Spleen (tissue), 11 donors: Measurements from ENCODE around the gene TMEM37. TPM values are rescaled to one million over a fixed set of nuclear protein-coding genes. Genes with fewer than 3 reads are reported as not detected.
A peak's percentile ranks its signal among the peaks of the same experiment; 100 is the strongest.

ENCODE experiments used
- DNase-seq: peaks from one replicate; pipeline ENCODE4 v3.0.0-alpha.2; 2020
- H3K27ac ChIP-seq, 8 donors: fragments of 200-600 bp; sonication (generic) in 7 of 8; 1 replicate in 4 of 8; 2 replicates in 4 of 8; pipeline versions ENCODE4 v1.5.0 to v1.8.0; 2016 to 2021; ENCODE audit warnings: inconsistent platforms in 4 of 8, mild to moderate bottlenecking in 4 of 8, moderate library complexity in 1 of 8
- H3K27me3 ChIP-seq, 7 donors: fragments of 200-600 bp; sonication (generic) in 6 of 7; replicated peaks in 1 of 7; 1 replicate in 4 of 7; 2 replicates in 3 of 7; pipeline versions ENCODE4 v1.5.0 to v1.8.0; 2016 to 2021; ENCODE audit warnings: inconsistent platforms in 3 of 7, mild to moderate bottlenecking in 1 of 7
- H3K36me3 ChIP-seq, 6 donors: fragments of 200-600 bp; sonication (generic) in 5 of 6; 1 replicate in 4 of 6; 2 replicates in 2 of 6; pipeline versions ENCODE4 v1.5.0 to v1.8.0; 2016 to 2021; ENCODE audit warnings: inconsistent platforms in 2 of 6
- H3K4me1 ChIP-seq, 6 donors: fragments of 200-600 bp; sonication (generic) in 5 of 6; 1 replicate in 3 of 6; 2 replicates in 3 of 6; pipeline versions ENCODE4 v1.5.0 to v1.8.0; 2016 to 2021; ENCODE audit warnings: inconsistent platforms in 3 of 6
- H3K4me3 ChIP-seq, 8 donors: fragments of 200-600 bp; sonication (generic) in 7 of 8; 1 replicate in 4 of 8; 2 replicates in 4 of 8; pipeline versions ENCODE4 v1.5.0 to v1.8.0; 2016 to 2021; ENCODE audit warnings: inconsistent platforms in 4 of 8, mild to moderate bottlenecking in 4 of 8, moderate library complexity in 2 of 8
- H3K9me3 ChIP-seq, 8 donors: fragments of 200-600 bp; sonication (generic) in 7 of 8; 1 replicate in 4 of 8; 2 replicates in 4 of 8; pipeline versions ENCODE4 v1.5.0 to v1.8.0; 2016 to 2021; ENCODE audit warnings: inconsistent platforms in 4 of 8
- CTCF ChIP-seq, 11 experiments: fragments of 200-600 bp in 7 of 11; fragments of 450-650 bp in 4 of 11; sonication (generic) in 4 of 11; IDR thresholded peaks in 8 of 11; conservative IDR thresholded peaks in 3 of 11; 1 replicate in 7 of 11; 2 replicates in 4 of 11; pipeline versions ENCODE4 v1.4.0 to v1.8.0; 2016 to 2021; ENCODE audit warnings: antibody characterized with exemption in 11 of 11, inconsistent platforms in 4 of 11, mild to moderate bottlenecking in 1 of 11
- POLR2A ChIP-seq, 3 donors: fragments of 450-650 bp; IDR thresholded peaks; one replicate each; pipeline ENCODE4 v1.5.1; 2017; ENCODE audit warnings: antibody characterized with exemption in 3 of 3, mild to moderate bottlenecking in 1 of 3
- POLR2AphosphoS5 ChIP-seq, 3 donors: sonication (generic); formaldehyde crosslinking; IDR thresholded peaks; one replicate each; pipeline ENCODE4 v1.5.1; 2017; ENCODE audit warnings: antibody characterized with exemption in 3 of 3
- whole genome bisulfite sequencing, 5 donors: extraction: QIAGEN DNeasy Blood & Tissue Kit in 3 of 5; methylation state at CpG; one replicate each; pipeline versions ENCODE4 v1.1.5 to v1.1.7; 2013 to 2018; 5-methylcytosine and 5-hydroxymethylcytosine counted together
- intact Hi-C: fragments of 100-400 bp; cut with DNase I; formaldehyde crosslinking; loops from one replicate; pipeline ENCODE4 v1.15.0; 2023; ENCODE audit warnings: low total_unique reads
- polyA plus RNA-seq, 3 donors: library from polyadenylated mRNA; stranded (reverse); fragments of 200-250 nt; gene quantifications; one replicate each; pipeline ENCODE4 v1.2.1, GENCODE V29; 2013
- total RNA-seq, 7 donors: library from RNA; depleted of rRNA in 3 of 7; stranded (reverse); fragments of >200 nt in 3 of 7; fragmentation: NEBNext Ultra II Directional in 4 of 7; extraction: Animal tissue kit (Norgen Biotek cat#: 25700) in 4 of 7; gene quantifications; one replicate each; pipeline versions ENCODE4 v1.1.0 to v1.2.1, GENCODE V29; 2016 to 2021
- donor health status: healthy with polysubstance abuse.
- donor health status: DM: no; HTN: no; CAD: no; lungs with moderate emphysema.
- donor health status: DM: no; HTN: no; CAD: no.
- donor health status: Bipolar disorder and iron deficiency.
- donor health status: healthy.
- donor health status: DM: no; HTN: no; CAD: no.
- donor health status: DM: yes; HTN: yes; CAD: no.

The TMEM37 gene
- total and polyA plus RNA-seq, 10 donors, result 5.9 to 53.2 (median 25.1) TPM

- Histone ChIP-seq H3K9me3 (no peaks in the 10 kb centered on the region), H3K36me3 (no peaks in the 10 kb centered on the region), H3K4me1 (peaks cover 3 to 63% (median 40%) of the 10 kb centered on the region in 6 donors), H3K4me3 (no peak overlapping the region), H3K27me3 (peaks cover 0 to 77% (median 13%) of the 10 kb centered on the region in 7 donors), H3K27ac (peak overlapping the region in 1 of 8 donors; percentile 61)
- WGBS, 5 donors, result 67 to 91% (median 85%) methylated on average over 3 of the region's 3 CpGs
- no peak for DNase-seq
- TF ChIP-seq POLR2A (IDR thresholded peaks at IDR 0.05), result no peak
- no peak for TF ChIP-seq CTCF (IDR thresholded peaks at IDR 0.05 in 8 of 11, conservative IDR thresholded peaks at IDR 0.05 in 3 of 11)
- TF ChIP-seq POLR2AphosphoS5 (IDR thresholded peaks at IDR 0.05), result no peak
- intact Hi-C loops, result no loop called here
Observed at GRCh38 chr2:119427756-119428155, 3.9 kb upstream of the TMEM37 start.

- intact Hi-C loops, result no loop called here
- Histone ChIP-seq H3K36me3 (no peaks in the 10 kb centered on the region), H3K27ac (peak overlapping the region in 5 of 8 donors; percentile 17 to 81 (median 37)), H3K9me3 (no peaks in the 10 kb centered on the region), H3K4me1 (peaks cover 3 to 72% (median 40%) of the 10 kb centered on the region in 6 donors), H3K4me3 (no peak overlapping the region), H3K27me3 (peaks cover 0 to 86% (median 13%) of the 10 kb centered on the region in 7 donors)
- TF ChIP-seq CTCF (IDR thresholded peaks at IDR 0.05 in 8 of 11, conservative IDR thresholded peaks at IDR 0.05 in 3 of 11) (no peak), POLR2A (IDR thresholded peaks at IDR 0.05) (no peak), POLR2AphosphoS5 (IDR thresholded peaks at IDR 0.05) (peak in 1 of 3 donors; percentile 59)
- DNase-seq, result no peak
- 63 to 85% (median 76%) methylated on average over 7 of the region's 7 CpGs for WGBS, 5 donors
Observed at GRCh38 chr2:119428488-119429224, 3.0 kb upstream of the TMEM37 start.

GRCh38 chr2:119429225-119429981, 2.3 kb upstream of the TMEM37 start:
- Histone ChIP-seq H3K4me3 (no peak overlapping the region), H3K27me3 (peaks cover 0 to 88% (median 13%) of the 10 kb centered on the region in 7 donors), H3K4me1 (peaks cover 3 to 73% (median 40%) of the 10 kb centered on the region in 6 donors), H3K9me3 (no peaks in the 10 kb centered on the region), H3K27ac (peak overlapping the region in 5 of 8 donors; percentile 33 to 81 (median 60)), H3K36me3 (no peaks in the 10 kb centered on the region)
- intact Hi-C loops, result no loop called here
- 73 to 82% (median 76%) methylated on average over 10 of the region's 10 CpGs for WGBS, 5 donors
- TF ChIP-seq POLR2AphosphoS5 (IDR thresholded peaks at IDR 0.05), result peak in 1 of 3 donors; percentile 51
- TF ChIP-seq CTCF (IDR thresholded peaks at IDR 0.05 in 8 of 11, conservative IDR thresholded peaks at IDR 0.05 in 3 of 11), result no peak
- DNase-seq, result no peak

- H3K4me1 ChIP-seq, result peaks cover 3 to 79% (median 40%) of the 10 kb centered on the region in 6 donors
- H3K36me3 ChIP-seq, result no peaks in the 10 kb centered on the region
- DNase-seq, result no peak
- peak overlapping the region in 1 of 8 donors; percentile 73 for H3K4me3 ChIP-seq
- intact Hi-C loops, result no loop called here
- H3K9me3 ChIP-seq, result no peaks in the 10 kb centered on the region
- 91 to 97% (median 92%) methylated on average over 3 to 5 of the region's 5 CpGs for WGBS, 5 donors
- peak overlapping the region in 6 of 8 donors; percentile 33 to 81 (median 59) for H3K27ac ChIP-seq
- TF ChIP-seq POLR2AphosphoS5 (IDR thresholded peaks at IDR 0.05), result no peak
- no peak for TF ChIP-seq CTCF (IDR thresholded peaks at IDR 0.05 in 8 of 11, conservative IDR thresholded peaks at IDR 0.05 in 3 of 11)
- TF ChIP-seq POLR2A (IDR thresholded peaks at IDR 0.05), result no peak
- peaks cover 0 to 85% (median 13%) of the 10 kb centered on the region in 7 donors for H3K27me3 ChIP-seq
Observed at GRCh38 chr2:119430023-119430498, 1.6 kb upstream of the TMEM37 start.
